ENCODE data around the gene AXIN1. TPM values are rescaled to one million over a fixed set of nuclear protein-coding genes. Genes with fewer than 3 reads are reported as not detected.
A peak's percentile ranks its signal among the peaks of the same experiment; 100 is the strongest.

The AXIN1 gene
- total RNA-seq, 1 experiment from 2014 or later, result 50.3 TPM

DNA sequence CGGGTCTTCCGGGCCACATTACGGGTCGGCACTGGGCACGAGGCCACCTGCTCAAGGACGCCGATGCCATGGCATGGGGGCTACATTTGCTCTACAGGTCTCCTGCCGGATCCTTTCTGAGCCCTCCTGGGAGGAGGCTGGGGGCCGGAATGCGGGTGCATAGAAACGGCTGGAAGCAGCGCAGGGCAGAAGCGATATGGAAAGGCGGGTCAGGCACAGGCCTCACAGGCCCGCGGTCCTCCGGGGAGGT lies 28.4 kb downstream of the AXIN1 start (continued):
- no peak for TF ChIP-seq SMAD3 (CRISPR knock-in tag; IDR thresholded peaks at IDR 0.05; ENCODE audit: borderline replicate concordance)

DNA sequence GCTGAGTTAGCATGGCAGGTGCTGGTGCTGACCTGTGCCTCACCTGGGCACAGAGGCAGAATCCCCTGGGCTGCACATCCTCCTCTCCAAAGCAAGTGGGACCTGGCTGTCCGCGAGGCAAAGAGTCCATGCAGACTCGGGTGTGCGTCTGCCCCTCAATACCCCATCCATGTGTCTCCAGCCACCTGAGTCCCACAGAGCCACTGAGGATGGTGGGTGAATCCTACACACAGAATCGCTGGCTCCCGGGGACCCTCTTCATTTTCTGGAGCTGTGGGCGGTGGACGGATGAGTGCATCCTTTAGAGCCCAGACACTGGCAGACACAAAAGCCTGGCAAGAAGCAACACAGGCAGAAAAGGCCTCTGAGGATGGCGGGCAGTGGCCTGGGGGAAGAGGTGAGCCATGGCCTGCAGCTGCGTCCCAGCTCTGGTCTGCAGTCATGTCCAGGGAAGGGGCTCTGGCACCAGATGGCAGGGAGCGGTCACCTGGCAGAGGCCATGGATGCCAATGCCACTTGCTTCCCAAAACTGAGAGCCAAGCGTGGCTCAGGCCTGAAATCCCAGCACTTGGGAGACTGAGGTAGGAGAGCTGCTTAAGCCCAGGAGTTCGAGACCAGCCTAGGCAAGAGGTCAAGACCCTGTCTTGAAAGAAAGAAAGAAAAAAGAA lies 29.9 kb downstream of the AXIN1 start:
- Mint-ChIP-seq H3K4me1 (peaks cover 30% of the 10 kb centered on the region), H3K9me3 (no peaks in the 10 kb centered on the region), H3K36me3 (peaks cover 4% of the 10 kb centered on the region; the same call in 1 of the 2 replicates), H3K27ac (peak overlapping the region; percentile 94), H3K4me3 (no peak overlapping the region), H3K27me3 (ENCODE audit: low read depth) (no peaks in the 10 kb centered on the region)
- POLR2A ChIA-PET, result interaction anchor here (0.6 kb wide), 2 partner anchors 9 to 189 kb away, joined by 3 to 4 read pairs; no protein-coding TSS in a partner anchor
- DNase-seq (ENCODE audit: low spot score) (no peak), ATAC-seq (no peak)
- TF ChIP-seq TCF7 (CRISPR knock-in tag; IDR thresholded peaks at IDR 0.05; ENCODE audit: low read depth) (no peak), EMX1 (CRISPR knock-in tag; IDR thresholded peaks at IDR 0.05) (no peak), GRHL2 (CRISPR knock-in tag; IDR thresholded peaks at IDR 0.05; ENCODE audit: insufficient replicate concordance, severe bottlenecking) (no peak), SMAD4 (CRISPR knock-in tag; IDR thresholded peaks at IDR 0.05) (no peak), NR2C2 (CRISPR knock-in tag; IDR thresholded peaks at IDR 0.05) (no peak), RELA (CRISPR knock-in tag; IDR thresholded peaks at IDR 0.05; ENCODE audit: borderline replicate concordance) (no peak), ZNF138 (CRISPR knock-in tag; conservative IDR thresholded peaks at IDR 0.05) (no peak)
- TF ChIP-seq, protein P1, sequence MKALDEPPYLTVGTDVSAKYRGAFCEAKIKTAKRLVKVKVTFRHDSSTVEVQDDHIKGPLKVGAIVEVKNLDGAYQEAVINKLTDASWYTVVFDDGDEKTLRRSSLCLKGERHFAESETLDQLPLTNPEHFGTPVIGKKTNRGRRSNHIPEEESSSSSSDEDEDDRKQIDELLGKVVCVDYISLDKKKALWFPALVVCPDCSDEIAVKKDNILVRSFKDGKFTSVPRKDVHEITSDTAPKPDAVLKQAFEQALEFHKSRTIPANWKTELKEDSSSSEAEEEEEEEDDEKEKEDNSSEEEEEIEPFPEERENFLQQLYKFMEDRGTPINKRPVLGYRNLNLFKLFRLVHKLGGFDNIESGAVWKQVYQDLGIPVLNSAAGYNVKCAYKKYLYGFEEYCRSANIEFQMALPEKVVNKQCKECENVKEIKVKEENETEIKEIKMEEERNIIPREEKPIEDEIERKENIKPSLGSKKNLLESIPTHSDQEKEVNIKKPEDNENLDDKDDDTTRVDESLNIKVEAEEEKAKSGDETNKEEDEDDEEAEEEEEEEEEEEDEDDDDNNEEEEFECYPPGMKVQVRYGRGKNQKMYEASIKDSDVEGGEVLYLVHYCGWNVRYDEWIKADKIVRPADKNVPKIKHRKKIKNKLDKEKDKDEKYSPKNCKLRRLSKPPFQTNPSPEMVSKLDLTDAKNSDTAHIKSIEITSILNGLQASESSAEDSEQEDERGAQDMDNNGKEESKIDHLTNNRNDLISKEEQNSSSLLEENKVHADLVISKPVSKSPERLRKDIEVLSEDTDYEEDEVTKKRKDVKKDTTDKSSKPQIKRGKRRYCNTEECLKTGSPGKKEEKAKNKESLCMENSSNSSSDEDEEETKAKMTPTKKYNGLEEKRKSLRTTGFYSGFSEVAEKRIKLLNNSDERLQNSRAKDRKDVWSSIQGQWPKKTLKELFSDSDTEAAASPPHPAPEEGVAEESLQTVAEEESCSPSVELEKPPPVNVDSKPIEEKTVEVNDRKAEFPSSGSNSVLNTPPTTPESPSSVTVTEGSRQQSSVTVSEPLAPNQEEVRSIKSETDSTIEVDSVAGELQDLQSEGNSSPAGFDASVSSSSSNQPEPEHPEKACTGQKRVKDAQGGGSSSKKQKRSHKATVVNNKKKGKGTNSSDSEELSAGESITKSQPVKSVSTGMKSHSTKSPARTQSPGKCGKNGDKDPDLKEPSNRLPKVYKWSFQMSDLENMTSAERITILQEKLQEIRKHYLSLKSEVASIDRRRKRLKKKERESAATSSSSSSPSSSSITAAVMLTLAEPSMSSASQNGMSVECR (CRISPR knock-in tag; IDR thresholded peaks at IDR 0.05; ENCODE audit: borderline replicate concordance), result no peak
- TF ChIP-seq, protein P2, sequence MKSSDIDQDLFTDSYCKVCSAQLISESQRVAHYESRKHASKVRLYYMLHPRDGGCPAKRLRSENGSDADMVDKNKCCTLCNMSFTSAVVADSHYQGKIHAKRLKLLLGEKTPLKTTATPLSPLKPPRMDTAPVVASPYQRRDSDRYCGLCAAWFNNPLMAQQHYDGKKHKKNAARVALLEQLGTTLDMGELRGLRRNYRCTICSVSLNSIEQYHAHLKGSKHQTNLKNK (CRISPR knock-in tag; IDR thresholded peaks at IDR 0.05), result no peak
- TF ChIP-seq, protein P3, sequence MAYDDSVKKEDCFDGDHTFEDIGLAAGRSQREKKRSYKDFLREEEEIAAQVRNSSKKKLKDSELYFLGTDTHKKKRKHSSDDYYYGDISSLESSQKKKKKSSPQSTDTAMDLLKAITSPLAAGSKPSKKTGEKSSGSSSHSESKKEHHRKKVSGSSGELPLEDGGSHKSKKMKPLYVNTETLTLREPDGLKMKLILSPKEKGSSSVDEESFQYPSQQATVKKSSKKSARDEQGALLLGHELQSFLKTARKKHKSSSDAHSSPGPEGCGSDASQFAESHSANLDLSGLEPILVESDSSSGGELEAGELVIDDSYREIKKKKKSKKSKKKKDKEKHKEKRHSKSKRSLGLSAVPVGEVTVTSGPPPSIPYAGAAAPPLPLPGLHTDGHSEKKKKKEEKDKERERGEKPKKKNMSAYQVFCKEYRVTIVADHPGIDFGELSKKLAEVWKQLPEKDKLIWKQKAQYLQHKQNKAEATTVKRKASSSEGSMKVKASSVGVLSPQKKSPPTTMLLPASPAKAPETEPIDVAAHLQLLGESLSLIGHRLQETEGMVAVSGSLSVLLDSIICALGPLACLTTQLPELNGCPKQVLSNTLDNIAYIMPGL (CRISPR knock-in tag; IDR thresholded peaks at IDR 0.05), result no peak
- TF ChIP-seq, protein P4, sequence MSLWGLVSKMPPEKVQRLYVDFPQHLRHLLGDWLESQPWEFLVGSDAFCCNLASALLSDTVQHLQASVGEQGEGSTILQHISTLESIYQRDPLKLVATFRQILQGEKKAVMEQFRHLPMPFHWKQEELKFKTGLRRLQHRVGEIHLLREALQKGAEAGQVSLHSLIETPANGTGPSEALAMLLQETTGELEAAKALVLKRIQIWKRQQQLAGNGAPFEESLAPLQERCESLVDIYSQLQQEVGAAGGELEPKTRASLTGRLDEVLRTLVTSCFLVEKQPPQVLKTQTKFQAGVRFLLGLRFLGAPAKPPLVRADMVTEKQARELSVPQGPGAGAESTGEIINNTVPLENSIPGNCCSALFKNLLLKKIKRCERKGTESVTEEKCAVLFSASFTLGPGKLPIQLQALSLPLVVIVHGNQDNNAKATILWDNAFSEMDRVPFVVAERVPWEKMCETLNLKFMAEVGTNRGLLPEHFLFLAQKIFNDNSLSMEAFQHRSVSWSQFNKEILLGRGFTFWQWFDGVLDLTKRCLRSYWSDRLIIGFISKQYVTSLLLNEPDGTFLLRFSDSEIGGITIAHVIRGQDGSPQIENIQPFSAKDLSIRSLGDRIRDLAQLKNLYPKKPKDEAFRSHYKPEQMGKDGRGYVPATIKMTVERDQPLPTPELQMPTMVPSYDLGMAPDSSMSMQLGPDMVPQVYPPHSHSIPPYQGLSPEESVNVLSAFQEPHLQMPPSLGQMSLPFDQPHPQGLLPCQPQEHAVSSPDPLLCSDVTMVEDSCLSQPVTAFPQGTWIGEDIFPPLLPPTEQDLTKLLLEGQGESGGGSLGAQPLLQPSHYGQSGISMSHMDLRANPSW (CRISPR knock-in tag; conservative IDR thresholded peaks at IDR 0.05; ENCODE audit: low read depth), result no peak
- TF ChIP-seq, protein P5, sequence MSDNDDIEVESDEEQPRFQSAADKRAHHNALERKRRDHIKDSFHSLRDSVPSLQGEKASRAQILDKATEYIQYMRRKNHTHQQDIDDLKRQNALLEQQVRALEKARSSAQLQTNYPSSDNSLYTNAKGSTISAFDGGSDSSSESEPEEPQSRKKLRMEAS (CRISPR knock-in tag; IDR thresholded peaks at IDR 0.05), result no peak
- CTCF ChIA-PET, result interaction anchor here (0.8 kb wide), 1 partner anchor 30 kb away, joined by 3 read pairs; the partner anchor contains the start of gene AXIN1

Measured in WTC11 (cell line).